DND-41 (cell line): ENCODE results near the gene AUTS2.

Experiments used
- CTCF ChIP-seq: IDR thresholded peaks from 2 replicates; pipeline ENCODE4 v1.5.1; 2012; ENCODE audit warnings: borderline replicate concordance, low read length, moderate library complexity, mild to moderate bottlenecking; ENCODE audit not compliant: poor library complexity, severe bottlenecking; ENCODE audit errors: extremely low read depth
- EZH2 ChIP-seq: IDR thresholded peaks from 3 replicates; pipeline ENCODE4 v1.6.1; 2012; ENCODE audit warnings: borderline replicate concordance, low read depth, mild to moderate bottlenecking, moderate library complexity, low read length, inconsistent platforms; ENCODE audit not compliant: severe bottlenecking

GRCh38 chr7:70667406-70667805 lies 1069.1 kb downstream of the AUTS2 start:
- TF ChIP-seq EZH2 (no peak), CTCF (no peak)
